Activated CD4-positive, CD25-positive, alpha-beta regulatory T cell (primary cell): ENCODE measurements around the gene FNDC3B.

ENCODE experiments used
- DNase-seq, 4 experiments: peaks; one replicate each; lab custom pipeline; 2025; lab: John Stamatoyannopoulos, UW

Gene FNDC3B

GRCh38 chr3:172260381-172260780, 221.0 kb downstream of the FNDC3B start:
- no peak for DNase-seq

GRCh38 chr3:172261054-172261453, 221.7 kb downstream of the FNDC3B start:
- no peak for DNase-seq

GRCh38 chr3:172262991-172263608, 223.7 kb downstream of the FNDC3B start:
- DNase-seq = no peak

GRCh38 chr3:172263781-172264486, 224.6 kb downstream of the FNDC3B start:
- DNase-seq = no peak

GRCh38 chr3:172266103-172266502, 226.7 kb downstream of the FNDC3B start:
- DNase-seq = no peak

- no peak for DNase-seq
Measured at GRCh38 chr3:172268425-172268824, 229.0 kb downstream of the FNDC3B start.

- DNase-seq = no peak
Measured at GRCh38 chr3:172268868-172269267, 229.5 kb downstream of the FNDC3B start.

GRCh38 chr3:172270557-172271166, 231.3 kb downstream of the FNDC3B start:
- DNase-seq = no peak

- DNase-seq = no peak
Measured at GRCh38 chr3:172271386-172271976, 232.1 kb downstream of the FNDC3B start.

GRCh38 chr3:172272698-172273097, 233.3 kb downstream of the FNDC3B start:
- no peak for DNase-seq

GRCh38 chr3:172273378-172273777, 234.0 kb downstream of the FNDC3B start:
- DNase-seq = no peak

GRCh38 chr3:172274906-172275305, 235.5 kb downstream of the FNDC3B start:
- DNase-seq = no peak

GRCh38 chr3:172275586-172275985, 236.2 kb downstream of the FNDC3B start:
- no peak for DNase-seq

- DNase-seq = no peak
Measured at GRCh38 chr3:172276103-172276502, 236.7 kb downstream of the FNDC3B start.

GRCh38 chr3:172277151-172277652, 237.8 kb downstream of the FNDC3B start:
- DNase-seq = no peak

GRCh38 chr3:172279191-172279640, 239.8 kb downstream of the FNDC3B start:
- no peak for DNase-seq

- no peak for DNase-seq
Measured at GRCh38 chr3:172279974-172280373, 240.6 kb downstream of the FNDC3B start.

- no peak for DNase-seq
Measured at GRCh38 chr3:172280406-172281051, 241.2 kb downstream of the FNDC3B start.

GRCh38 chr3:172281884-172282283, 242.5 kb downstream of the FNDC3B start:
- DNase-seq = no peak

GRCh38 chr3:172282850-172283249, 243.5 kb downstream of the FNDC3B start:
- no peak for DNase-seq

GRCh38 chr3:172283841-172284357, 244.5 kb downstream of the FNDC3B start:
- DNase-seq = no peak

- no peak for DNase-seq
Measured at GRCh38 chr3:172285844-172286243, 246.5 kb downstream of the FNDC3B start.
